Suprapubic skin (tissue), 4 donors: Measurements from ENCODE around the gene OR4D9.

Source experiments
- EP300 ChIP-seq: sonication (generic); formaldehyde crosslinking; IDR thresholded peaks from one replicate; pipeline ENCODE4 v1.6.1; 2017; ENCODE audit warnings: antibody characterized with exemption
- POLR2A ChIP-seq, 2 donors: fragments of 450-650 bp; IDR thresholded peaks; one replicate each; pipeline ENCODE4 v1.6.1; 2017; ENCODE audit warnings: antibody characterized with exemption in 2 of 2, mild to moderate bottlenecking in 2 of 2, moderate library complexity in 2 of 2
- POLR2AphosphoS5 ChIP-seq, 3 donors: sonication (generic); formaldehyde crosslinking; IDR thresholded peaks; one replicate each; pipeline ENCODE4 v1.6.1; 2017; ENCODE audit warnings: antibody characterized with exemption in 3 of 3
- TF ChIP-seq, protein P1 (sequence below), 2 donors: fragments of 200-600 bp in 1 of 2; fragments of 450-650 bp in 1 of 2; sonication (generic) in 1 of 2; IDR thresholded peaks; one replicate each; pipeline ENCODE4 v1.5.1; 2016 to 2019; ENCODE audit warnings: antibody characterized with exemption in 2 of 2, mild to moderate bottlenecking in 1 of 2, moderate library complexity in 1 of 2

DNA sequence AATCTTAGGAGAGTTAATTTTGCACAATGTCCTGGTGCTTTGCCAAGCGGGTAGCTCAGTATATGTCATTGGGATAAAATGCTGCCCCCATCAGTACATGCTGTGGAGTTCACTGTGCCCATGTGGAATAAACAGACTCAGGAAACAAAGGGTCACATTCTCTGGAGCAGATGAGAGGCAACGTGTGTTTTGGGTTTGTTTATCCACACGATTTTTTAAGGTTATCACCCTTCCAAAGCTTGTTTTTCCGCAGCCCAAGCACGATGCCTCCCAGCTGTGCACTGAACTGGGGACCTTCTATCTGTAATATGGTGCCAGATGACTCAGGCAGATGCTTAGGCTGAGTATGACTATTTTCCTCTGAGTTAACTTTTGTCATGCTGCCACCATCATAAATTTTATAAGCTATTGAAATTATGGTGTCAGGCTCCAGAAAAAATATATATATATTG is 48.1 kb upstream of the OR4D9 start:
- TF ChIP-seq POLR2A (IDR thresholded peaks at IDR 0.05) (no peak), EP300 (no peak), POLR2AphosphoS5 (IDR thresholded peaks at IDR 0.05) (no peak)
- TF ChIP-seq, protein P1, sequence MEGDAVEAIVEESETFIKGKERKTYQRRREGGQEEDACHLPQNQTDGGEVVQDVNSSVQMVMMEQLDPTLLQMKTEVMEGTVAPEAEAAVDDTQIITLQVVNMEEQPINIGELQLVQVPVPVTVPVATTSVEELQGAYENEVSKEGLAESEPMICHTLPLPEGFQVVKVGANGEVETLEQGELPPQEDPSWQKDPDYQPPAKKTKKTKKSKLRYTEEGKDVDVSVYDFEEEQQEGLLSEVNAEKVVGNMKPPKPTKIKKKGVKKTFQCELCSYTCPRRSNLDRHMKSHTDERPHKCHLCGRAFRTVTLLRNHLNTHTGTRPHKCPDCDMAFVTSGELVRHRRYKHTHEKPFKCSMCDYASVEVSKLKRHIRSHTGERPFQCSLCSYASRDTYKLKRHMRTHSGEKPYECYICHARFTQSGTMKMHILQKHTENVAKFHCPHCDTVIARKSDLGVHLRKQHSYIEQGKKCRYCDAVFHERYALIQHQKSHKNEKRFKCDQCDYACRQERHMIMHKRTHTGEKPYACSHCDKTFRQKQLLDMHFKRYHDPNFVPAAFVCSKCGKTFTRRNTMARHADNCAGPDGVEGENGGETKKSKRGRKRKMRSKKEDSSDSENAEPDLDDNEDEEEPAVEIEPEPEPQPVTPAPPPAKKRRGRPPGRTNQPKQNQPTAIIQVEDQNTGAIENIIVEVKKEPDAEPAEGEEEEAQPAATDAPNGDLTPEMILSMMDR (IDR thresholded peaks at IDR 0.05), result no peak
